AG10803 (cell line): ENCODE data around the gene CDSN.
"Not testable (repeated sequence)": the region's sequence is repeated elsewhere in the genome, so short reads cannot be mapped to it uniquely, and the experiment has no call there.

ENCODE experiments used
- DNase-seq: peaks from one replicate; pipeline ENCODE4 v3.0.0; 2010; ENCODE audit warnings: low read depth
- H3K4me3 ChIP-seq: 2 replicates; pipeline ENCODE4 v1.5.1; 2011; ENCODE audit warnings: mild to moderate bottlenecking, low read length, control low read depth
- TF ChIP-seq, protein P1 (sequence below): conservative IDR thresholded peaks from 2 replicates; pipeline ENCODE4 v1.5.1; 2011; ENCODE audit warnings: mild to moderate bottlenecking, low read length, control low read depth, inconsistent platforms

Gene CDSN, protein sequence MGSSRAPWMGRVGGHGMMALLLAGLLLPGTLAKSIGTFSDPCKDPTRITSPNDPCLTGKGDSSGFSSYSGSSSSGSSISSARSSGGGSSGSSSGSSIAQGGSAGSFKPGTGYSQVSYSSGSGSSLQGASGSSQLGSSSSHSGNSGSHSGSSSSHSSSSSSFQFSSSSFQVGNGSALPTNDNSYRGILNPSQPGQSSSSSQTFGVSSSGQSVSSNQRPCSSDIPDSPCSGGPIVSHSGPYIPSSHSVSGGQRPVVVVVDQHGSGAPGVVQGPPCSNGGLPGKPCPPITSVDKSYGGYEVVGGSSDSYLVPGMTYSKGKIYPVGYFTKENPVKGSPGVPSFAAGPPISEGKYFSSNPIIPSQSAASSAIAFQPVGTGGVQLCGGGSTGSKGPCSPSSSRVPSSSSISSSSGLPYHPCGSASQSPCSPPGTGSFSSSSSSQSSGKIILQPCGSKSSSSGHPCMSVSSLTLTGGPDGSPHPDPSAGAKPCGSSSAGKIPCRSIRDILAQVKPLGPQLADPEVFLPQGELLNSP

DNA sequence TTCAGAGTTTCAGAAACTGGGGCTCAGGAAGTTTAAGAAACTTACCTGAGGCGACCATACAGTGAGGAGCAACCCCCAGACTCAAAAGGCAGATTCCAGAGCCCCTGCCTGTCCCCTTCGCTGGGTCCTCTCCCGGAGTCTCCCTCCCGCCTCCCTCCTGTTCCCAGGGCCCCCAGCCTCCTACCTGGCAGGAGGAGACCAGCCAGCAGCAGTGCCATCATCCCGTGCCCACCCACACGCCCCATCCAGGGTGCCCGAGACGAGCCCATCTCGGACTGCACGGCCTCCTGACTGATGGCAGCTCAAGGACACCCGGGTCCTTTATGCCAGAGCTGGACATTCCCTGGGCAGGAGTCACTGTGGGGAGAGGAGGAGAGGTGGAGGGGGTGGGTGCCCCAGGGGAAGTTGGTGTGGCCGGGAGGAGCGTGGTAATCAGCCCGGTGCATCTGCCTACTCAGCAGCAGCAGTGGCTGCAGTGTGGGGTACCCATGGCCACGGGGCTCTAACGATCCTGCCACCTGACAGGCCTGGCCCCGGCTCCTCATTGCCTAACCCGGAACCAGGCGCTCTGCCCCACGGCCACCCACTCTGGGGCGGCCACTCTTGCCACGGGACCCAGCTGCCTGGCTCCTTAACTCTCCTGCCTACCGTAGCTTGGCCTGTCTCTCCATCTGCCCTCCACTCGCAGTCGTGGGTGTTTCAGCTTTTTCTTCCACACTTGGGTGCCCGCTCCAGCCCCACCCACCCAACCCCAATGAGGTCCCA, at the start of gene CDSN:
Gene CDSN (minus strand): TSS at position 296 of the 765 bp plus-strand sequence. CDS start 27 bp downstream, at position 269.
- DNase-seq, result no peak
- no peak within 1 kb of the TSS for H3K4me3 ChIP-seq
- TF ChIP-seq, protein P1, sequence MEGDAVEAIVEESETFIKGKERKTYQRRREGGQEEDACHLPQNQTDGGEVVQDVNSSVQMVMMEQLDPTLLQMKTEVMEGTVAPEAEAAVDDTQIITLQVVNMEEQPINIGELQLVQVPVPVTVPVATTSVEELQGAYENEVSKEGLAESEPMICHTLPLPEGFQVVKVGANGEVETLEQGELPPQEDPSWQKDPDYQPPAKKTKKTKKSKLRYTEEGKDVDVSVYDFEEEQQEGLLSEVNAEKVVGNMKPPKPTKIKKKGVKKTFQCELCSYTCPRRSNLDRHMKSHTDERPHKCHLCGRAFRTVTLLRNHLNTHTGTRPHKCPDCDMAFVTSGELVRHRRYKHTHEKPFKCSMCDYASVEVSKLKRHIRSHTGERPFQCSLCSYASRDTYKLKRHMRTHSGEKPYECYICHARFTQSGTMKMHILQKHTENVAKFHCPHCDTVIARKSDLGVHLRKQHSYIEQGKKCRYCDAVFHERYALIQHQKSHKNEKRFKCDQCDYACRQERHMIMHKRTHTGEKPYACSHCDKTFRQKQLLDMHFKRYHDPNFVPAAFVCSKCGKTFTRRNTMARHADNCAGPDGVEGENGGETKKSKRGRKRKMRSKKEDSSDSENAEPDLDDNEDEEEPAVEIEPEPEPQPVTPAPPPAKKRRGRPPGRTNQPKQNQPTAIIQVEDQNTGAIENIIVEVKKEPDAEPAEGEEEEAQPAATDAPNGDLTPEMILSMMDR, result no peak

DNA sequence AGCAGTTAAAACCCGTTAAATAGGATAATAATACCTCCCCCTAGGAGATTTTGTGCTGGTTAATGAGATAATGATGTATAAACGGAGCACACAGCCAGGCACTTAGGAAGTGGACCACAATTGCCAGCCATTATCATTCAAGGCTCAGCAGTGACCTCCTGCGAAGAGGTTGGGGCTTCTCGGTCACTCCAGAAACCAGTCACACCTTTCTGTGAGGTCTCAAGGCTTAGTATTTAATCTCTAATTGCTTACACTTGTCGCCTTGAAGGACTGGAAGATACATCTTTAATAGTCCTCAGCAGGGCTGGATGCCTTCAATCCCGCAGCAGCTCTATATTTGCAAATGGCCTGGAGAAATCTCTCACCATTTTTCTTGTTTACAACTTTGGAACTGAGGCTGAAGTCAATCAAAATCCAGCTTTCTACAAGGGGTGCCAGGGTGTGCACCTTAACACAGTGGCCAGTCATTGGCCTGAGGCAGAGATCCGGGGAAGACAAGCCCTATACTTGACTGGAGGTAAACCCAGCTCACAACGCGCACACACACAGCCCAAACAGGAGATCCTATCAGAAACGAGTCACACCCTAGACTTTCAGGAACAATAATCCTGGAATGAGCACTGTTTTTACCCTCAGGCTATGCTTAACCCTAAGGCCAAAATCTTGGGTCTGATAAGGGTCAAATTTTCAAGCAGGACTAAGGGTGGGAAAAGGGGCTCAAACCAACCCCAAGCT, 49.0 kb upstream of the CDSN start:
- no peak for DNase-seq
- TF ChIP-seq, protein P1, result no peak
- H3K4me3 ChIP-seq, result no peak overlapping the region

DNA sequence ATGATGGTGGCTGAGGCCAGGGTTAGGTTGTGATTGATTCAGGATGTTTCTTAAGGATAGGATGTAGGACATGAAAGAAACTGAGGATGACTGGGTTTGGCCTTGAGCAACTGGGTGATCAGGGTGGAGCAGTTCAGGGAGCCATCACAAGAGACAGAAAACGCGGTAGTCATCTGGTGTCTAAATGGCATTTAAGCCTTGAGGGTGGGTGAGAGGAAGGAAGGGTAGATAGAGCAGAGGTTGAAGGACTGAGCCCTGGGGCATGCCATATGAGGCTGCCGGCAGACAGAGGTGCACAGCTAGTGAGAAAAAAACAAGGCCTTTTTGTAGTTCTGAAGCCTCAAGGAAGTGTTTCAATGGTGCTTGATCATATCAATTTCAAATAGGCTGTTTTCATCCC, 48.4 kb upstream of the CDSN start:
- no peak for DNase-seq
- TF ChIP-seq, protein P1, result no peak
- H3K4me3 ChIP-seq, result no peak overlapping the region

DNA sequence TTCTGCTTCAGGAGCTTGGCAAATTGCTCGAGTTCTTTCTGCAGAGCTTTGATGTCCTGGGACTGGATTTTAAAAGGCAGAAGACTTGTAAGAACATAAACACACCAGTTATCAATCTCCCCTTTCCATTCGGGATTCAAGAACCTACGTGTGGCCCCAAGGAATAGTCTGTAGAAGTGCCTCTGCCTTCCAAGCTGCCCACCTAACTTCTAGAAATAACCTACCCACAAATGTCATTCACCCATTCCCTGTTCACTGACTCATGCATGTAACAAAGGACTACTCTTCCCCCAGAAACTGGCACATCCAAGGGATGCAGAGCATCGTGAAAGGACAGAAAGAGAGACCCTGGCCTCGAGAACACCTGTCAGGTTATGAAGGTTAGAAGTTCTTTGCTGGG, 45.7 kb upstream of the CDSN start:
- TF ChIP-seq, protein P1, result no peak
- DNase-seq, result no peak
- no peak overlapping the region for H3K4me3 ChIP-seq

DNA sequence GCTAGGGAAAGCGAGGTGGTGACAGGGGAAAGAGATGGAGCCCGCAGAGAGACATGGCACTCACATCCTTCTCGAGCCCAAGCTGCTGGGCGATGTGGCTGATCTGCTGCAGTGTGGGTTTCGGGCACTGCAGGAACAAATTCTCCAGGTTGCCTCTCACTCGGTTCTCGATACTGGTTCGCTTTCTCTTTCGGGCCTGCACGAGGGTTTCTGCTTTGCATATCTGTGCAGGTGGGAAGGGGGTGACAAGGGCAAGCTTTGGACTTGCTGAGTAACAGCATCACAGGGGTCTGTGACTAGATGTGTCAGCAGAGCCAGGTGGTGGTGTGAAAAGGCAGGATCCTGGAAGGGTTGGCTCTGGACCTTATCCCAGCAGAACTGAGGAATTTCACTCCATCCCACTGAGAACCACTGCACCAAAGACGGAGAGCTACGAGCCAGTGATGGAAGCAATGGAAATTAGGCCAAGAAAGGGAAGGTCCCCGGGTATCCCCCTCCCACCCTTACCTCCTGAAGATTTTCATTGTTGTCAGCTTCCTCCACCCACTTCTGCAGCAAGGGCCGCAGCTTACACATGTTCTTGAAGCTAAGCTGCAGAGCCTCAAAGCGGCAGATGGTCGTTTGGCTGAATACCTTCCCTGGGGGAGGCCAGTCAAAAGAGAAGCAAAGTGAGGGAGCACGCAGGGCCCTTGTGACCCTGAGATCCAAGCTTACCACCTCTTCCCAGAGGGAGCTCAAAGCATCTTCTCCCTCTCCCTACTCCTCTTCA, 45.0 kb upstream of the CDSN start:
- not testable (repeated sequence) for DNase-seq, H3K4me3 ChIP-seq

DNA sequence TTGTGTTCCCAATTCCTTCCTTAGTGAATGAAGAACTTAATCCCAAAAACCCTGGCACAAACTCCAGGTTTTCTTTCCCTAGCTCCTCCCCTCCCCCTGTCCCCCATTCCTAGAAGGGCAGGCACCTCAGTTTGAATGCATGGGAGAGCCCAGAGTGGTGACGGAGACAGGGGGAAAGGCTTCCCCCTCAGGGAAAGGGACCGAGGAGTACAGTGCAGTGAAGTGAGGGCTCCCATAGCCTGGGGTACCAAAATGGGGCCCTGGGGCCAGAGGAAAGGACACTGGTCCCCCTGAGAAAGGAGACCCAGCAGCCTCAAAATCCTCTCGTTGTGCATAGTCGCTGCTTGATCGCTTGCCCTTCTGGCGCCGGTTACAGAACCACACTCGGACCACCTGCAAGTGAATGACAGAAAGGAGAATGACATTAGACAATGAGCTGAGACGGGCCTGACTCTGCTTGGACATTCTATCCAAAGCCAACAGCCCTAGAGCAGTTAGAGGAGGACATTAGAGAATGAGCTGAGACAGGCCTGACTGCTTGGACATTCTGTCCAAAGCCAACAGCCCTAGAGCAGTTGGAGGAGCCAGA, 44.3 kb upstream of the CDSN start:
- DNase-seq, H3K4me3 ChIP-seq: not testable (repeated sequence)

DNA sequence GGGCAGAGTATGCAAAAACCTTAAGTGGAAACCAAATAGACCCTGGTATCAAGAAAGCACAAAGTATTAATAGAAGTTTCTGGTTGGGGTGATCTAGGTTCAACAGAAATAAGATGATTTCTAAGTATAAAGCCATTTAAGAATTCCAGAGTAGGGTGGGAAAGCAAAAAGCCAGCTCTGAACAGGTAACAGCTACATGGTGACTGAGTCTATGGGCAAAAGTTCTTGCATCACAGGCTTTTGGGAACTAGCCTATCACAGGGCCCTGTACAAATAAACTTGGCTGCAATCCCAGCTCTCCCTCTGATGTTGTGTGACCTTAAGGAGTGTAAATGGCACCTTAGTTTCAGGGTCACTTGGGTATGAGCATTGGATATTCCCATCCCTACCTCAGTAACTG, 43.7 kb upstream of the CDSN start:
- H3K4me3 ChIP-seq, result no peak overlapping the region
- TF ChIP-seq, protein P1, result no peak
- no peak for DNase-seq
